Measurements from ENCODE around the gene ALG12.

DNA sequence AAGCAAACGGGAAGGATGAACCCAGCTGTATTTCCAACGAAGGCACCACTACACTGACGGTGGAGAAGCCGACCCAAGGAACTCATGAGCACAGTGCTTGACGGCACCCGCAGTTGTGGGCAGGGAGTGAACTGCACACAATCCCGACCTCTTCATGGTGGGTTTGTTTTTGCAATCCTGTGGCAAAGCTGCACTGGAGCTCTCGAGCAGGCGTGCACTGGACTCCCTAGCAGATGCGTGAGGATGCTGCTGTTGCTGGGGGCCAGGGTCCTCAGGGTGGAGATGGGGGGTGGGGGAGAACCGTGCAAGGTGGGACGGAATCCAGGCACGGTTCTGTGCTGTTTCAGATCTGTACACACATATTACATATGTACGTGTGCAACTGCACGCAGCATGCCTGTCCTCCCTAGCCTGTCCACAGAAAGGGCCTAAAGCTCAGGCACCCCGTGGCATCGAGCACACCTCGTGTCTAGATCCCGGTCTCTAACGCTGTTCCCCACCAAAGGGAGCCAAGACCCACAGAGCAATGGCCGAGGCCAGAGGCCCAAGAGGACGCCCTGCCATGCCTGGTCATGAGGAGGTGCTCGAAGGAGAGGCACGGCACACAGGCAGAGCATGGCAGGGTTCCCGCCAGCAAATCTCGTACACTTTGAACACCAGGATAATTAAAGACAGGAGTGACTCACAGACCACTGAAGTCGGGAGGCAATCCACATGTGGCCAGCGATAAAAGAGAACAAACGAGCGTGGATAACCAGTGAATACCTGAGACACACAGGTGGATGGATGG is 17.6 kb downstream of the ALG12 start:
- TF ChIP-seq, protein P1, sequence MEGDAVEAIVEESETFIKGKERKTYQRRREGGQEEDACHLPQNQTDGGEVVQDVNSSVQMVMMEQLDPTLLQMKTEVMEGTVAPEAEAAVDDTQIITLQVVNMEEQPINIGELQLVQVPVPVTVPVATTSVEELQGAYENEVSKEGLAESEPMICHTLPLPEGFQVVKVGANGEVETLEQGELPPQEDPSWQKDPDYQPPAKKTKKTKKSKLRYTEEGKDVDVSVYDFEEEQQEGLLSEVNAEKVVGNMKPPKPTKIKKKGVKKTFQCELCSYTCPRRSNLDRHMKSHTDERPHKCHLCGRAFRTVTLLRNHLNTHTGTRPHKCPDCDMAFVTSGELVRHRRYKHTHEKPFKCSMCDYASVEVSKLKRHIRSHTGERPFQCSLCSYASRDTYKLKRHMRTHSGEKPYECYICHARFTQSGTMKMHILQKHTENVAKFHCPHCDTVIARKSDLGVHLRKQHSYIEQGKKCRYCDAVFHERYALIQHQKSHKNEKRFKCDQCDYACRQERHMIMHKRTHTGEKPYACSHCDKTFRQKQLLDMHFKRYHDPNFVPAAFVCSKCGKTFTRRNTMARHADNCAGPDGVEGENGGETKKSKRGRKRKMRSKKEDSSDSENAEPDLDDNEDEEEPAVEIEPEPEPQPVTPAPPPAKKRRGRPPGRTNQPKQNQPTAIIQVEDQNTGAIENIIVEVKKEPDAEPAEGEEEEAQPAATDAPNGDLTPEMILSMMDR (IDR thresholded peaks at IDR 0.05), result no peak
- TF ChIP-seq POLR2A (IDR thresholded peaks at IDR 0.05) (no peak), POLR2AphosphoS5 (IDR thresholded peaks at IDR 0.05) (no peak), EP300 (IDR thresholded peaks at IDR 0.05) (no peak)
